GM21367 (cell line): Measurements from ENCODE around the gene EDA.
"Not testable (repeated sequence)": the region's sequence is repeated elsewhere in the genome, so short reads cannot be mapped to it uniquely, and the experiment has no call there.

Source experiments
- ATAC-seq: cut with Tn5 transposase; IDR thresholded peaks from one replicate; pipeline ENCODE4 v1.9.1; 2021; ENCODE audit not compliant: unreplicated experiment

The EDA gene

DNA sequence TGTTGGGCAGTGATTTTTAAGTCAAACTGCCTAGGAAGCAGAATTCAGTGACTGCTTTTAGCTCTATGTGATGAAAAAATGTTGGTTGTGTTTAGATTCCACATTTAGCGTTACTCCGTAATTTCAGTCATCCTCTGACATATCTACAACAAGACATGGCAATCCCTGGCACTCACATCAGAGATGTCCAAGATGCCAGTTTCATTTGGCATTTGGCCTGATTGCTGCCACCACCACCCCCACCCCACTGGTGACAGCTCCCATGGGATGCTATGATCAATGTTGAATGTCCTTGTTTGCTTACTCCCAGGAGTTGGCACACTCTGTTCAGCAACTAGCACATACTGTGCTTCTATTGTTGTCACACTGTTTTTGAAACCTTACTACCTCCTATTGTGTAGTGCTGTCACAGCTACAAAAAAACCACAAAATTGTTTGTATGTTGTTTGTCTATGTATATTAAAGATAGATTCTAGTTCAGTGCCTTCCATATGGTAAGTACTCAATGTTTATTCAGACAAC, 332.4 kb downstream of the EDA start:
- ATAC-seq, result no peak

DNA sequence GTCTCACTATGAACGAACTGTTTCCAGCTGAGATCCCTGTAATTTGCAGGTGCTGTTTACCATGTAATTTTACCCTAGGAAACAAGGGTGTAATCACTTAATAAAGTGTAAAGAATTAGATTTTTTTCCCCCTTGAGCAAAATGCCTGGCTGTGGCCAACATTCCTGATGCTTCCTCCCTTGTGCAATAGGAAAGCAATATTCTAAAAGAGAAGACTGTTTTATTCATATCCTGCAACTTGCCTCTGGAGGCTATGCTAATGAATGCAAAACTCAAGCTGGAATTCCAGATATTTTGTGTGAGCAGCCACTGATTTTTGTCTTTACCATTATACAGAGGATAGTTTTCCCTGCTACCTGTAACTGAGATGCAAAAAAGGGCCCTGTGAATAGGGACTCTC, 335.8 kb downstream of the EDA start:
- no peak for ATAC-seq

DNA sequence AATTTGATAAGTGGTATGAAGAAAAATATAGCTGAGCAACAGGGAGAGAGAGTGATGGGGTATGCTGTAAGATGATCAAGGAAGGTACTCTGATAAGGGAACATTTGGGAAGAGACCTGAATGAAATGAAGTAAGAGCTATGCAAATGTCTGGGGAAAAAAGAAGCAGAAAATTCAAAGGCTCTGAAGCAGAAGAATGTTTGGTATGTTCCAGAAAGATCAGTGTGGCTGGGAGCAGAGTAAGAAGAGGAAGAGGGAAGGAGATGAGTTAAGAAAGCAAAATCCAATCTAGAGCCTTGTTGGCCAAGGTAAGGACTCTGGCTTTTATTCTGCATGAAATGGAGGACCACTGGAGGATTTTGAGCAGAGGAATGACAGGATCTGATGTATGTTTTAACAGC, 343.8 kb downstream of the EDA start:
- no peak for ATAC-seq

DNA sequence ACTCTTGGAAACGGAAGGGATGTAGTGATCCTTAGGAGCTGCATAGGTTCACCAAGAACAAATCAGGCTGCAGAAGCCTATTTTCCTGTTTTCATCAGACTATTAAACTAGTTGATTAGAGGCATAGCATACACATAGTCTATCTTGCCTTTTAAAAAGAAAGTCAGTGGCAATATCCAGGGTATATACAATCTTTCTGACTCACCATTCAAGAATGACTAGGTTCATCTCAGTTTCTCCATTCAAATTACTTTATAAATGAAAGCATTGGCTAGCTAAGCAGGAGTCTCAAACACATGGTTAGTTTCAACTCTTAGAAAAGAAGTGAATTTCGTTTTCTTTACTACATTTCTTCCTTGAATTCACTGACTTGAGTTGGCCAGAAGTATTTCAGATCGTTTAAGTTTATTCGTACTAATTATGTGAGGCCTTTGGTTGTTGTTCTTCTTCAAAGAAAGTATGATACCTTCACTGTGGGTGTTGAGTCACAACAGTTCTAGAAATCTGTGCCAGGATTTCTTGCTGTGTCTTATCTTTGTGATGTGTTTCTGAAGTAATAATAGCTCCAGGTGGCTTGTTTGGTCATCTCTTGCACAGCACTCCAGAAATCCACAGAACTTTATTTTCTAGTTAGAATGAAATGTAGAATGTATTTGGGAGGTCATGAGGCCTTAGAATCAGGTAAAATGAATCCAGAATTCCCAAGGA, 345.6 kb downstream of the EDA start:
- ATAC-seq, result no peak

DNA sequence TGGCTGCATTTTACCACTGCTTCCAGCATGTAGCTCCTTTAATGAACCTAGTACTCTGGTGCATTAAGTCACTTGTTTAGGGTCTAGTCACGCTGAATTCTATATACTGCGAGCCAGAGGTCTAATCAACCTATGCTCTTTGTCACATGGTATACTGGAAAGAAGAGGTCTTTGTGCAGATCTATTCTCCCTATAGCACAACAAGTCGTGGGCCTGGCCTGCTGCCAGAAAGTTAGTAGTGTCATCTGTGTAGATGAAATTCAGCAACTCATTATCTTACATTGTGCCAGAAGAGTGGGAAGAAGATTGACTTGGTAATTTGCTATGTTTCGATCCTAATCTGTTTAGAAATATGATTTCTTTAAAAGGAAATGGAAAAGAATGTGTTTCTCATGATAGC, 353.0 kb downstream of the EDA start:
- ATAC-seq, result no peak

DNA sequence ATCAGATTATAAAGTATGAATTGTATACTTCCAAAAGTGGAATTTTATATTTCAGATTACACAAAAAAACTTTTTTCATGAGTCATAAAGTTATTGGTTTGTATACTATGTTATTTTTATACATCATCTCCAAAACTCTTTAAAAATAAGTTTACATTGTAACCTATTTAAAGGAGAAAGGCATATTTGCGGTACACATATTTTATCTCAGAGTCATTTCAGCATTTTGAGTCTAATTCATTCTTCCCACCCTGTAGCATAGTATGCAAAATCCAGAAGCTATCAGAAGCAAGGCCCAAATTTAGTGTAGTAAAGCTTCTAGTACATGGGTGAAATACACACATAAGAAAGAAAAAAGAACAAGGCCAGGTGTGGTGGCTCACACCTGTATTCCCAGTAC, 353.5 kb downstream of the EDA start:
- no peak for ATAC-seq

DNA sequence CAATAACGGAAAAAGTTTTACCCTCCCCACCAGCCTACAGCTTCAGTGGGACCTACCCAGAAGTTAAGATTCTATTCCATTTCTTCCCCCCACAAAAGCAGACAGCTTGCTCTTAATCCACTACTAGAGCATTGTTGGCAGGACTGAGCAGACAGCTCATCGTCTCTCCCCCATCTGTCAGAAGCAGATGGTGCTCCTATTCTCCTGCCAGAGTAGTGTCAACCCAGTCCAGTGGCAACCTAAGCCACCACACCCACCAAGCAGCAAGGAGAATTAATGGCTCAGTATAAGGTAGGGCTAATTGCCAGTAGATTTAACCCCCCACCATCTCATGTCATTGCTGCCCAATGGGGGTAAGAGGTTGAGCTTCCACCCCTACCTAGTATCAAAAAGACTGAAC, 371.8 kb downstream of the EDA start:
- no peak for ATAC-seq

DNA sequence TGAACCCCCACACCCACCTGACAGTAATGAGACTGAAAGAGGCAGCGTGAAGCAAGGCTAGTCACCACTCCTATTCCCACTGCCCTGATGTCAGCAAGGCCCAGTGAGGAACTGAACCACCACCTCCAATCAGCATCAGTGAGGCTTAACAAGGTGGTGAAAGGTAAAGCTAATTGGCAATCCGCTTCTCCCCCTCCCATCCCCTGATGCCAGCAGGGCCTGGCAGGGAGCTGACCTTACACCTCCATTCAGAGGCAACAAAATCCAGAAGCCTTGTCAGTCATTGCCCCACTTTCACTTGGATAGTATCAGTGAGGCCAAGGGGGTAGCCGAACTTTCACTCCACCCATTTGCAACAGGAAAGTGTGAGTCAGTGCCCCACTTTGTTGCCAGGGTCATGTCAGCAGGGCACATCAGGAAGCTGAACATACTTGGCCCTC, 373.1 kb downstream of the EDA start:
- ATAC-seq, result no peak

DNA sequence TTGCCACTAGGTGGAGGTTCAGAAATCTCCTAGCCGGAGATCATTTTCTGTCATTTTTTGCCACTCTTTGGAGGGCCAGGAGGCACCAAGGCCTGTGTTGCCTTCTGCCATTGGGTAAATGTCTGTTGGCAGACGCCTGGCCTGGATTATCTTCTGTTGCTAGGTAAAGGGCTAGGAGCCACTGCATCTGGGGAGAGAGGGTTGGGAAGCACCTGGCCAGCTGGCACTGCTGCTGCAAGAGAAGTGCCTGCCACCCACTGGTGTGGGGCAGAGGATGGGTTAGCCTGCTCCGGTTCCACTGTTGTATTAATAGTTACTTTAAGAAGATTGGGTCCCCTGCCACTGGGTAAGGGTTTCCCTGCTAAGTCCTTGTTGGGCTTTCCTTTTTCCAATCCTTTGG, 375.8 kb downstream of the EDA start:
- no peak for ATAC-seq

DNA sequence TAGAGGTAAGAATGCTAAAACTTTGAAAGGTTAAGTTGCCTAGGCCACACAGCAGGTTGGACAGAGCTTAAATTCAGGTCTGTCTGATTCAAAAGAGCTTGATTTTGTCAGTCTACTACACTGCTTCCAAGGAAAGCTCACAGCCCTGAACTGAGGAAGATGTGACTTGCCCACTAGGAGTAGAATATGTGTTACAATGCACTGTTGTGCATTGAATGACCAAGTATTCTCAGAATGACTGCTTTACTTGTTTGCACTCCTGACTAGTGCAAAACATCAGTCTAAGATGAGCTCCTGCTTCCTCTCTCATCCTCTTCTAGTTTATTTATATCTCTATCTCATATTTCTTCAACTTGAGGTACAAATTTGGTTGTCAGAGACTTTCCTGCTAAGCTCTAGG, 377.6 kb downstream of the EDA start:
- ATAC-seq, result no peak

DNA sequence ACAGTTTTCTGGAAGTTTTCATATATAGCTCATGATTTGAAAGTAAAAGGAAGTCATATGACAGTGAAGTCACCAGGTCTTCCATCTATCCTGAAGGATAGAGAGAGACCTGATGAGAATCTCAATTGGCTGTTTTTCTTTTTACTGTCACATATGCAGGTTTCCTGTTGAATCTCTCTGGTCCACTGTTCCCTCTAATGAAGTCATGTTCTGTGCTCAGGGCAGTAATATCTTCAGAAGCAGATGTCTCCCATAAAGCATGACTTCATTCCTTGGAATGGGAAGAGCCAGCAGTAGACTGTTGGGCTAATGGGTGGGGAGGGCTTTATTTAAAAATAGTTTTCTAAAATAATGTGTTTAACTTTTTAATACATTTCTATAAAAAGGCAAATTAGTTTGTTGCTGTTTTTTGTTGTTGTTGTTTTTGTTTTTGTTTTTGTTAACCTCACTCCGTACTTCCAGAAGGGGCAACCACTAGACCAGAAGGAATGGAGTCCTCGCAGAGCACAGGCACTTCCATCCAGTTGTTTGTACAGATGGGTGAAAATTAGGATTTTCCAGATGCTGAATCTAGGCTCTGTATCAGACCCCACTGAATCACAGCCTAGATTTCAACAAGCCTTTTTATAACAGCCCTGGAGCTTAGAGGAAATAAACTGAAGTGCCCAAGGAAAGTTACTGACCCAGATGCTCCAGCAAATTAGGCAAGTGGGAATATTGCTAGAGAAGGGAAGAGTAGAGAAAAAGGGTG, 379.6 kb downstream of the EDA start:
- ATAC-seq, result no peak

DNA sequence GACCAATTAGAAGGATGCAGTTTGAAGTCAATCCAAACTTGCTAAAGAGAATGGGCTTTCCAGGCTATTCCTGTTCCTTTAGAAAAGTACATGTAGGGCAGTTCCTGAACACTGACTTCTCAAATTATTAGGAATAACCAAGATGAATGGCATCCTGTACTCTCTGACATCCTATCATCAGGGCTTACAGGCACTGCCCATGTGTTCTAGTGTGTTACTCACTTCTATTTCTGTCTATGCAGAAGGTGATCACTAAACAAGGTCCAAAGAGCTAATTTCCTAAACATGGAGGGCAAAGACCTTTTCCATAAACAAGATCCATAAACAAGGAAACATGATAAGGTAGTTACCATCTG, 380.2 kb downstream of the EDA start:
- no peak for ATAC-seq

DNA sequence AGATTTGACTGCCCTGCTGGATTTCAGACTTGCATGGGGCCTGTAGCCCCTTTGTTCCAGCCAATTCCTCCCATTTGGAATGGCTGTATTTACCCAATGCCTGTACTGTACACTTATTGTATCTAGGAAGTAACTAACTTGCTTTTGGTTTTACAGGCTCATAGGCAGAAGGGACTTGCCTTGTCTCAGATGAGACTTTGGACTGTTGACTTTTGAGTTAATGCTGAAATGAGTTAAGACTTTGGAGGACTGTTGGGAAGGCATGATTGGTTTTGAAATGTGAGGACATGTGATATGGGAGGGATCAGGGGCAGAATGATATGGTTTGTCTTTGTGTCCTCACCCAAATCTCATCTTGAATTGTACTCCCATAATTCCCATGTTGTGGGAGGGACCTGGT, 382.4 kb downstream of the EDA start:
- ATAC-seq, result not testable (repeated sequence)

DNA sequence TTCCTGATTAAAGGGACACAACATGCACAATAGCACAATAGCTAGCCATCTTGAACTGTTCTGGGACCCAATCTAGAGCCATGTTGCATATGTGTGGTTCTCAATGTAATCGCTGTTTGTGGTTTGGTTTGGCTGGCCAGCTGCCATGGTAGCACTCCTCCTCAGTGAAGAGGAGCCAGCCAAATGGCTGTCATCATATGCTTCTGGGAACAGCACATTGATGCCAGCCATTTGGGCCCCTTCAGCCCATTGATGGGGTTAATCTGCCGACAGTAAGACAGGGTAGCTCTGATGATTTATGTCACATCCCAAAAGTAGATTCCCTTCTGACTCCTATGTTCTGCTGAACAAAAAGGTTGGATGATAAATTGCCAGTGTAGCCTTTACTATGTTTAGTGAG, 385.4 kb downstream of the EDA start:
- ATAC-seq, result no peak

DNA sequence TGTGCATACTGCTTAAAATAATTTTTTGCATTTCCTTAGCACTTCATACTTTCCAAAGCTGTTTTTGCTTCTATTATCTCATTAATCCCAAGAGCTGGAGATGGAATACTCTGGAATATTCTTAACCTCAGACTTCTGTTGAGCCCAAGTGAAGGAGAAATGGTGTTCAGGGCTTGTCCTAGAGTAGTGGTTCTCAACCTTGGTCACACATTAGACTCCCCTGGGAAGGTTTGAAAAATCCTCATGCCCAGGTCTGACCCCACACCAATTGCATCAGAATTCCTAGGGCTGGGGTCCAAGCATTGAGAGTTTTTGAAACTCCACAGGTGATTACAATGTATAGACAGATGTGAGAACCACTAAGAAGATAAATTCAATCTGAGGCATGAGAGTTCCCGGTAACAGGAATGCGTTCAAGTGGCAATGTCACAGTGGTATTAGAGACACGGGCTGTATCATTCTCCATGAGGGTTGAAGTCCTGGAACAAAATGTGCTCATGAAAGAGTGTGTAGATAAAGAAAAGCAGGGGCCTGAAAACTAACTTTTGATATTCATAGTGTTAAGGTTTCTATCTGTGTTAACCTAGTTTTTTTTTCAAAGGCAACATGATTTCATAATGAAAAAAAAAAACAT, 385.9 kb downstream of the EDA start:
- ATAC-seq, result no peak

DNA sequence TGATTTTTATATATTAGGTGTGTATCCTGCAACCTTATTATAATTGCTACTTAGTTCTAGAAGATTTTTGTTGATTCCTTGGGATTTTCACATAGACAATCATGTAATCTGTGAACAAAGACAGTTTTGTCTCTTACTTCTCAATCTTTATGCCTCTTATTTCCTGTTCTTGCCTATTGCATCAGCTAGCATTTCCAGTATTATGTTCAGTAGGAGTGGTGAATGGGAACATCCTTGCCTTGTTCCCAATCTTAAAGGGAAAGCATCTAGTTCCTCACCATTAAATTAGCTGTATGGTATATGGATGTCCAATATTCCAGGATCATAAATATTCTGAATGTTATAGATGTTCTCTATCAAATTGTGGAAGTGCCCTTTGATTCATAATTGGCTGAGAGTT, 392.0 kb downstream of the EDA start:
- no peak for ATAC-seq

DNA sequence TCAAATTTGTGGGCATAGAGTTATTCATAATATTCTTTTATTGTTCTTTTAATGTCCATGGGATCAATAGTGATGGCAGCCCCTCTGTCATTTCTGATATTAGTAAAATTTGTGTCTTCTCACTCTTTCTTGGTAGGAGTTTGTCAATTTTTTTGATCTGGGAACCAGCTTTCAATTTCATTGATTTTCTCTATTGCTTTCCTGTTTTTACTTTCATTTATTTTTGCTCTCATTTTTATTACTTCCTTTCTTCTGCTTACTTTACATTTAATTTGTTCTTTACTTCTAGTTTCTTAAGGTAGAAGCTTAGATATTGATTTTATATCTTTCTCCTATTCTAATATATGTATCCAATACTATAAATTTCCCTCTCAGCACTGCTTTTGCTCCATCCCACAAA, 393.1 kb downstream of the EDA start:
- no peak for ATAC-seq

DNA sequence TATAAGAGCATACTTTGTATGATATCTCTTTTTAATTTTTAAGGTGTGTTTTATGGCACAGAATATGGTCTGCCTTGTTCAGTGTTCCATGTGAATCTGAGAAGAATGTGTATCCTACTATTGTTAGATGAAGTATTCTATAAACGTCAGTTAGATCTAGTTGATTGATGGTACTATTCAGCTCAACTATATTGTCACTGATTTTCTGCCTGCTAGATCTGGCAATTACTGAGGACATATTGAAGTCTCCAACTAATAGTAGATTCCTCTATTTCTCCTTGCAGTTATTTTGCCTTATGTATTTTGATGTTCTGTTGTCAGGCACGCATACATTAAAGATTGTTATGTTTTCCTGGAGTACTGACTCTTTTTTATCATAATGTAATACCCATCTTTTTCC, 394.1 kb downstream of the EDA start:
- no peak for ATAC-seq

DNA sequence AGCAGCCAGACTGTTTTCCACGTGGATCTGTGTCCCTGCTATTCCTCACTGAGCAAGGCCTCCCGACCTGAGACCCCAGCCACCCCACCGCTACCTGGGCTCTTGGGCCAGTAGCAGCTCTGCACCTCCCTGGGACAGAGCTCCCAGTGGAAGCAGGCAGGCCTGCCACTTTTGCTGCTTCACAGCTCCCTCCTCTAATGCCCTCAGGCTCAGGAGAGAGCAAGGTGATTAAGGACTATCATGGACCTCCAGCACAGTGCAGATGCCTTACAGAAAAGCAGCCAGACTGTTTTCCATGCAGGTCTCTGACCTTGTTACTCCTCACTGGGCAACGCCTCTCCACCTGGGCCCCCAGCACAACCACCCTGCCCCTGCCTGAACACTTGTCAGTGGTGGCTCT, 396.8 kb downstream of the EDA start:
- no peak for ATAC-seq

DNA sequence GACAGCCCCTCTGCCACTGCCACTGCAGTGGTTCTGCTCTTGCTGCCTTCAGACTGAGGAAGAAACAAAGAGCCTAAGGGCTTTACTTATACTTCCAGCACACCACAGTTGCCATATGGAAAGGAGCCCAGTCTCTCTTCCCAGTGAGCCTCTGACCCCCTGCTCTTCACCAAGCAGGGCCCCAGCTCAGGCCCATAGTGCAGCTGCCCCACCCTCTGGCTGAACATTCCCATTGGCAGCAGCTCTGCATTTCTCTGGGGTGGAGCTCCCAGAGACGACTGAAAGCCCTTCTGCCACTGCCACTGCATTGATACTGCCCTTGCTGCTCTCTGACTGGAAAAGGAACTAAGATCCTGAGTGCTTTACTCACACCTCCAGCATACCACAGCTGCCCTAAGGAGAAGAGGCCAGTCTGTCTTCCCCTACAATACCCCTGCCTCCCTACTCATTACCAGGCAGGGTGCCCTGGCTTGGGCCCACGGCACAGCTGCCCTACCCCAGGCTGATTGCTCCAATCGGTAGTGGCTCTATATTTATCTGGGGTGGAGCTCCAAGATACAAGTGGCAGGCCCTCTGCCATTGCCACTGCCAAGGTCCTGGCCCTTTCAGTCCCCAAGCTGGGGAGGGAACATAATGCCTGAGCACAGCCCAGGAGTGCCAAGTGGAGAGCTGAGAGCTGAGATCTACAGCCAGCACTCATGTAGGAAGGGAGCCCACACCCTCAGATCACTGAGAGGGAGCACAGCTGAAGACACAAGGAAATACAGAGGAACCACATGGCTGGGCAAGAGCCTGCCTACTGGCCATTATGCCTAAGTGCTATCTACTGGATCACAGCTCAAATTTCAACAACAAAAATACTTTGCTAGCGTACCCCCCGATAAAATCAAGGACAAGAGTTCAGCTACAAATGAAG, 397.8 kb downstream of the EDA start:
- ATAC-seq, result no peak

DNA sequence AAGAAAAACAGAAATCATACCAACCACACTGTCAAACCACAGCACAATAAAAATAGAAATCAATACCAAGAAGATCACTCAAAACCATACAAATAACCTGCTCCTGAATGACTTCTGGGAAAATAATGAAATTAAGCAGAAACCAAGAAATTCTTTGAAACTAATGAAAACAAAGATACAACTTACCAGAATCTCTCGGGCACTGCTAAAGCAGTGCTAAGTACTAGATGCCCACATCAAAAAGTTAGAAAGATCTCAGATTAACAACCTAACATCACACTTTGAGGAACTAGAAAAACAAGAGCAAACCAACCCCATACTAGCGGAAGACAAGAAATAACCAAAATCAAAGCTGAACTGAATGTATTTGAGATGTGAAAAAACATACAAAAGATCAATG, 400.6 kb downstream of the EDA start:
- no peak for ATAC-seq
